Globus pallidus (tissue), 1 donor: Measurements from ENCODE around the gene SRSF6.
A peak's percentile ranks its signal among the peaks of the same experiment; 100 is the strongest.
"Not testable (repeated sequence)": the region's sequence is repeated elsewhere in the genome, so short reads cannot be mapped to it uniquely, and the experiment has no call there.

ENCODE experiments used
- DNase-seq: peaks from one replicate; pipeline ENCODE4 v3.0.0-alpha.2; 2015; ENCODE audit warnings: low spot score

SRSF6 gene

DNA sequence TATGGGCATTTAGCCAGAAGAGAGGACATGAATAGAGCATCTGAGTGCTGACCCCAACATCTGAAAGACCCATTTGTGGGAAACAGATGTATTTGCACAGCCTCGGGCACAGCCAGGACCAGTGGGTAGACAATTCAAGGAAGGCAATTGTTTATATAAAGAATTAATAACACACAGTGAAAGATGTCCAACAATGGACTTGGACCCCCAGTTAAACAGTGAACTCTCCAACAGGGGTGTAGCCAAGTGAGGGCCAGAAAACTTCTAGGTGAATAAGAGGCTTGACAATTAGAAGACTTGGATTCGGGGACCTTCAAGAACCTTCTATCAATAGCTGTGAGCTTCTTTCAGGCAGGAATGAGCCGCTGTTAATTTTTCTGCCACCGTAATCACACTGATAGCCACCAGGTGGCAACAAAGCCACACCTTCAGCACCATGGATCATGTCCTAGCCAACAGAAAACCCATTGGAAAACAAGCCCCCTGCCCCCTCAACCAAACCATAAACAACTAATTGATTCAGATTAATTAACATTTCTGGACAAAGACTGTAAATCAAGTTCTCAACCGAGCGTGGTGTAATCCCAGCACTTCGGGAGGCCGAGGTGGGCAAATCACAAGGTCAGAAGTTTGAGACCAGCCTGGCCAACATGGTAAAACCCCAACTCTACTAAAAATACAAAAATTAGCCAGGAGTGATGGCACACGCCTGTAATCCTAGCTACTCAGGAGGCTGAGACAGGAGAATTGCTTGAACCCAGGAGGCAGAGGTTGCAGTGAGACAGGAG, 8.8 kb upstream of the SRSF6 start:
- DNase-seq, result peak; percentile 58

DNA sequence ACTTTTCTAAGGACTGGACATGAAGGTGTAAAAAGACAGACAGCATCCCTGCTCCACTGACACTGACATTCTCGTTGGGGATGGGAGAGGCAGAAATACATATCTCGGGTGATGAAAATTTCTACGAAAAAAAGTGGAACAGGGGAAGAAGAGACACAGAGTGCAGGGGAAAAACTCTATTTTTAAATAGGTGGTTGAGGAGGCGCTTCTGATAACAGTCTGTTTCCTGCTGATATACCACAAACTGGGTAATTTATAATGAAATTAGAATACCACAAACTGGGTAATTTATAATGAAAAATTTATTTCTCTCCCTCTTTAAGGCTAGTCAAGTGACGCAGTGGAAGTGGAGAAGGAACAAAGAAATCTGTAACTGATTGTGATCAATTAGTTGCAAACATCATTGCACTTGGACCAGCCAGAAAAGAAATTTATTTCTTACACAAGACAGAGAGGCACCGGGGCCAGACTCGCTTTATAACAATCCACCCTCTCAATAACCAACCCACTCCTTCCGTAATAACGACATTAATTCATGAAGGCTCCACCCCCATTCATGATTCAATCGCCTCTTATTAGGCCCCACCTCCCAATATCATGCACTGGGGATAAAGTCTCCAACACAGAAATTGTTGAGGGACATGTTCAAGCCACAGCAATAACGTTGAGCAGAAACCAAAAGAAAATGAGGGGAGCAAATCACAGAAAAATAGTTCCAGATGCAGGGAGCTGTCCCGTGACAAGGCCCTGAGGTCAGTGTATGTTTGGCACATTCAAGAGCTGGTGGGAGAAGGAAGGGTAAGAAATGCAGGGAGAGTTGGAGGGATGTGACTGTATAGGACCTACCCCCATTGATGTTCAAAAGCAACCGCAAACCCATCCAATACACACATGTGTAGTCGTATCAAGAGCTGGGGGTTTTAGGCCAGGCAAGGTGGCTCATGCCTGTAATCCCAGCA, 6.6 kb upstream of the SRSF6 start:
- DNase-seq, result no peak

DNA sequence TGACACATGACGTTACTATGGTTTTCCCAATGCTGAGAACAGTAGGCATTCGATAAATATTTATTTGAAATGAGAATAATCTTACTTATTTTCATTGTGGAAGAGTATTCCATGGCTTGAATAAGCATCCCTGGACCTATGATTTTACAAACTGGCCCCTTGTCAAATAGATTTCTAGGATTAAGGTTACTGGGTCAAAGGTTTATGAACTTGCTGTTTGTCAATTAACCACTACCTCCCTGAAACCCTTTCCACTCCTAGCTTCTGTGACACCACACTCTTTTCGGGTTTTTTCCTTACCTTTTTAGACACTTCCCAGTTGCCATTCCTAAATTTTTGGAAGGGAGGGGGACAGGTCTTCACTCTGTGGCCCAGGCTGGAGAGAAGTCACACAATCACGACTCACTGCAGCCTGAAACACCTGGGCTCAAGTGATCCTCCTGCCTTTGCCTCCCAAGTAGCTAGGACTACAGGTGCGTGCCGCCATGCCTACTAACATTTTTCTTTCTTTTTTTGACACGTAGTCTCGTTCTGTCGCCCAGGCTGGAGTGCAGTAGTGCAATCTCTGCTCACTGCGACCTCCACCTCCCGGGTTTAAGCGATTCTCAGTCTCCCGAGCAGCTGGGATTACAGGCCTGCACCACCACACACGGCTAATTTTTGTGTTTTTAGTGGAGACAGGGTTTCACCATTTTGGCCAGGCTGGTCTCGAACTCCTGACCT, 5.1 kb upstream of the SRSF6 start:
- DNase-seq, result no peak

DNA sequence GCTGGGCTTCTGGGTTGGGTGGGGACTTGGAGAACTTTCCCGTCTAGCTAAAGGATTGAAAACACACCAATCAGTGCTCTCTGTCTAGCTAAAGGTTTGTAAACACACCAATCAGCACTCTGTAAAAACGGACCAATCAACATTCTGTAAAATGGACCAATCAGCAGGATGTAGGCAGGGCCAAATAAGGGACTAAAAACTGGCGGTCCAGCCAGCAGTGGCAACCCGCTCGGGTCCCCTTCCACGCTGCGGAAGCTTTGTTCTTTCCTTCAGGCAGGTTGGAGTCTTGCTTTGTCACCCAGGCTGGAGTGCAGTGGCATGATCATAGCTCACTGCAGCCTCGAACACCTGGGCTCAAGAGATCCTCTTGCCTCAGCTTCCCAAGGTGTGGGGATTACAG, 1.4 kb upstream of the SRSF6 start:
- DNase-seq, result not testable (repeated sequence)

DNA sequence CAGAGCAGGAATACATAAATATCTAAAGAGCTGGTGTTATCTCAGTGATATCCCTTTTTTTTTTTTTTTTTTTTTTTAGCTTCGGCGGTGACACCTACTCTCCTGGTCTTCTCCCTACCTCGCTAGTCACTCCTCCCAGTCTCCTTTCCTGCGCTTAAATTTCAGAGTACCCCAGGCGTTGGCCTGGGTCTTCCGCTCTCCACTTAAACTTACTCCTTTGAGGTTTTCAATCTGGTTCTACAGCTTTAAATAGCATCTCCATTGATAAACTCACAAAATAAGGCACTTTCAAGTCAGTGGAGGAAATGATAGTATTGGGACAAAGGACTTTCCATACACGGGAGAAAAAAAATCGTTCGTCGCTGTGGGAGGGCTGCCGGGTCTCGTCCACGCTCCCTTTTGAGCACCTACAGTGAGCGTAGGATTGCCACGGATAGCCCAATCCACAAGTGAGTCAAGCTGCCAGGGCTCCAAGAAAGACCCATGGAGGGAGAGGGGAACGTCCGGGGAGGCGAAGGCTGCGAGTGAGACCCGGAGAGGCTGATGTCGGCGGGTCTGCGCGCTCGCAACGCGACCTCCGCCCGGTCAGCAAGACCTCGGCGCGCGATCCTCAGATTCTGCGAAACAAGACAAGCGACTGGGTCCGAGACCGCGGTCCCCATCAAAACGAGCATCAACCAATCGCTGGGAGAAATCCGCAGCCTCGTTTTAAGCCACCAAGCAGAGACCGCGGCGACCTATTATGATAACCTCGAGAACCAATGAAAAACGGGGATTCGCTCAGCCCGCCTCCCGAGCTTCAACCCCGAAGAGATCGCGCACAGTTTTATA, 672 bp upstream of the SRSF6 start:
- DNase-seq, result peak; percentile 93

DNA sequence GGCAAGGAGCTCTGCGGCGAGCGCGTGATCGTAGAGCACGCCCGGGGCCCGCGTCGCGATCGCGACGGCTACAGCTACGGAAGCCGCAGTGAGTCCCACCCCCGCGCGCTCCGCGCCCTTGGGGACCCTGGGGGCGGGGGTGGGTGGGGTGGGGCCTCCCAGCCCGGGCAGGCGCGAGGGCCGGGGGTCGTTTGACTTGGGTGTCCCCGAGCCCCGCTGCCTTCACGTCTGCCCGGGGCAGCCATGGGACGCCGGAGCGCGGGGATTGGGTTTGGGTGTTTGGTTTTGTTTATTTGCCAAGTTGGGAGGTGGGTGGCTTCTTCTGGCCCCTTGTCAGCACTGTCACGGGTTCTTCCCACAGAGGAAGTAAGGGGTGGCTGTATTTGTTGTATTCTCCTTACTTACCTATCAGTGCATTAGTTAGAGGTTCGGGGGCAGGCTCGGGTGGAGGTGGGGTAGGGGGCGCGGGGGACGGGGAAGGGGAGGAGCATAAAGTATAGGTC, 777 bp downstream of the SRSF6 start:
- no peak for DNase-seq

DNA sequence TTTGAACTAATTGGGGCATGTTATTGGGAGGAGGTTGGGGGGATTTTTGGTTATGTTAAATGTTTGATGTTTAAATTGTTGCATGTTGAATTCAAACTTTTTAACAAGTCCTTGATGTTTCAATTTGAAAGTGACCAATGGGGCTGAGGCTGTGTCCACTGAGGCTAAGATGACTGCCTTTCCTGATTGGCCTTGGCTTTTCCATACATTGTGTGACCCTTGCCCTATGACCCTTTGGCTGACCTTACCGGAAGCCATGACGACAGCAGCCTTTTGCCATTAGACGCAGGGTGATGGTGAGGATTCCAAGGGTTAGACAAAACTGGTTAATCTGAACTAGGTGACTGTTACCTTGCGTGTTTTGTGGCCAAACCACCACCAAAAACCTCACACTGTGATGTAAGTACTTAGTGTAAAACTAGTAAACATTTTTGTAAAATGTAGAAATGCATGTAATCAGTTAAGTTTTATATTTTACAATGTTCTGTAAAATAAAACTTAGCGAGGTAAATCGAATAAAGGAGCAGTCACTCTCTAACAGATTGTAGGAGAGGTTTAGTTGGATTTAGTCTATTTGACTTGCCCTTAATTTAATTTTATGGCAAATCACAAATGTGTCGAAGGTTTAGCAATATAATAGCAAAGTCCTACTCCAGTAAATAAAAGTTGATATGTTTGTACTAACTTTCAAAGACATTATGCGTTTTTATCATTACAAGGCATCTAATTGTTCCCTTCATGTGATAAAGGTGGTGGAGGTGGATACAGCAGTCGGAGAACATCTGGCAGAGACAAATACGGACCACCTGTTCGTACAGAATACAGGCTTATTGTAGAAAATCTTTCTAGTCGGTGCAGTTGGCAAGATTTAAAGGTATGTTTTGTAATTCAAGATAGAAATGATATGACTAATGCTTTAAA, 1.6 kb downstream of the SRSF6 start:
- no peak for DNase-seq

DNA sequence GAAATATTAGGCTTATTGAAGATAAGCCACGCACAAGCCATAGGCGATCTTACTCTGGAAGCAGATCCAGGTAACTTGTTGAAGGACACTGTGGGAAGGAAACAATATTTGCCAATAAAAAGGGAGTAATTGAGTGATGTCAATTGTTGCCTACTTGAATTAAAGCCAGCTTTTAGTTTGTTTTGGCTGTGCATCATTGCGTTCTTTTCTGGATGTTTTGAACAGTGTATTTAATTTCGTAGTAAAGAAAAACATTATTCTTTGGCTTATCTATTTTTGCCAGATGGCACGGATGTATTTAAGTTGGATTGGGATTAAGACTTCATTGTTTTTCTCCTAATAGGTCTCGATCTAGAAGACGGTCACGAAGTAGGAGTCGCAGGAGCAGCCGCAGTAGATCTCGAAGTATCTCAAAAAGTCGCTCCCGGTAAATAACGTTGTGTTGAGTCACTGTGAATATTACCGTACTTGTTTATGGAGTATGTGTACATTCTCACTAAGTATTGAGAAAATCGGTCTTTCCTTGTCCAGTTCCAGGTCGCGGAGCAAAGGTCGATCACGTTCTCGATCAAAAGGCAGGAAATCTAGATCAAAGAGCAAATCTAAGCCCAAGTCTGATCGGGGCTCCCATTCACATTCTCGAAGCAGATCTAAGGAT, 2.6 kb downstream of the SRSF6 start:
- DNase-seq, result no peak

DNA sequence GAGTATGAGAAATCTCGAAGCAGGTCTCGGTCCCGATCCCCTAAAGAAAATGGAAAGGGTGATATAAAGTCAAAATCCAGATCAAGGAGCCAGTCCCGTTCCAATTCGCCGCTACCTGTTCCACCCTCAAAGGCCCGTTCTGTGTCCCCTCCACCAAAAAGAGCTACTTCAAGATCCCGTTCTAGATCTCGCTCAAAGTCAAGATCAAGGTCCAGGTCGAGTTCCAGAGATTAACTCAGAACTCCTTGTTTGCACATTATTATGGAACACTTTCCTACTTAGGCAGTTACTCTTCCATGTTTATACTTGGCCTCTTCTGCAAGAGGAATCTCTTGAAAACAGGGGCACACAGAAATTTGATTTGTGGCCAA, 3.1 kb downstream of the SRSF6 start:
- no peak for DNase-seq

DNA sequence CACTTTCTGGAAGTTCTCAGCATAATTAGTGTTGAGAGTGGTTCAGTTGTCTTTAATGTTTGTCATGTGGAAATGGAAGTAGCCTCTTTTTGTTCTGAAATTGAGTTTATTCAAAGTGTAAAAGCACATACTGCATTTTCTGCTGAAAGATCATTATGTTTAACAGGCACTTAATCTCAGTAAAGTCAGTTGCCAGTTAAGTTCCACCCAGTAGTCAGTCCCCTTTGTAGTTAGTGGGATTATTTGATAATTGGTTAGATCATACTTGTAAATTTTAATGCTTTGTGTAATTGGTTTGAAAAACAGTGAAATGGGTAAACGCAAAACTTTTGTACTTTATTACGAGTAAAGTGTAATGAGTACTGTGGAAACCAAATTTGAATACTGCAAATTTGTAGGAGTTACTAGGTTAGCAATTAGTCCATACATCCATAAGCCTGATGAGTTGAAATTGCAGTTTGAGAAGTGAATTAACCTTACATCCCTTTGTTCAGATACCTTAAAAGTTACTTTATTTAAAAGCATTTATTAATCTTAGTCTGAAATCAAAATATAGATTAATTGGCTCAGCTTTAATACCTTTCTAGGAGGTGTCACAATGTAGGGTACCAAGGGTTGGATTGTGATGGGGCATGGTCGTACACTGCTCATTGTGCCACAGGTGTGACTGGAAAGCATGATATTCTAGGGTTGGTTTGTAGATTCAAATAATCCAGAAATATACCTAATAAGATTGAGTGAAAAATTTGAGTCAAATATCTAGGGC, 4.4 kb downstream of the SRSF6 start:
- DNase-seq, result no peak

DNA sequence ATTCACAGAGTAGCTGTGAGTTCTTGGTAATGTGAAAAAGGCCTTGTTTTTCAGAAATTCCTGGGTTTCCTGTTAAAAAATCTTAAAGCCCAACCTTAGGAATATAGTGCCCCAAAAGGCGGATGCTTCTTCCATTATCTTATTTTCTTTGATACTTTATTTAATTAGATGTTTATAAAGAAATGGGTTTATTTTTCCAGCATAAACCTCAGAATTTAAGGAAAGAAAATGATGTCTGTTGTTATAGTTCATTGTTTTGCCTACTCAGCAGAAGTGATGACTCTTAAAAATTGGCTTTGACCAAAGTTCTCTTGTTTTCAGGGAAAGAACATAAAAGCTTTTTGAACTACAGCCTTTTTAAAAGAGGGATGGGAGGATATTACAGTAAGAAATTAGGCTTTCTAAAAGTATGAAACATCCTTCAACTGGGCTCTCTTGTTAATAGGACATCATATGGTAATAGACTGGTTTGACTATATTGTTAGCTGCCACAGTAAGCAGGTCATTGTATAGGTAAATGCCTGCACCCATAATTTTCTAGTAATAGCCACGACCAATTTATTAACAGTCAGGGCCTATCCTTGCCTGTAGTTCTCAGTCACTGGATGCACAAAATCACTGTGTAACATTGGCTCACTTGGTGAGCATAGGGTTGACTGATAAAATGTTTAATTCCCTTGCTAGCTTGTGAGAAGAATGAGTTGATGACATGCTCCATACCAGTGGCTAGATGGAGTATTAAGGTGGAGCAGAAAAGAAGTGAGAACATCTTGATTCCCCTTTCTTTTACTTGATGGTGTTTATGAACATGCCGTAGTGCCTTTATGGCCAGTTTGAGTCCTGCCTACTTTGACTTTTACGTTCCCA, 5.2 kb downstream of the SRSF6 start:
- DNase-seq, result no peak

DNA sequence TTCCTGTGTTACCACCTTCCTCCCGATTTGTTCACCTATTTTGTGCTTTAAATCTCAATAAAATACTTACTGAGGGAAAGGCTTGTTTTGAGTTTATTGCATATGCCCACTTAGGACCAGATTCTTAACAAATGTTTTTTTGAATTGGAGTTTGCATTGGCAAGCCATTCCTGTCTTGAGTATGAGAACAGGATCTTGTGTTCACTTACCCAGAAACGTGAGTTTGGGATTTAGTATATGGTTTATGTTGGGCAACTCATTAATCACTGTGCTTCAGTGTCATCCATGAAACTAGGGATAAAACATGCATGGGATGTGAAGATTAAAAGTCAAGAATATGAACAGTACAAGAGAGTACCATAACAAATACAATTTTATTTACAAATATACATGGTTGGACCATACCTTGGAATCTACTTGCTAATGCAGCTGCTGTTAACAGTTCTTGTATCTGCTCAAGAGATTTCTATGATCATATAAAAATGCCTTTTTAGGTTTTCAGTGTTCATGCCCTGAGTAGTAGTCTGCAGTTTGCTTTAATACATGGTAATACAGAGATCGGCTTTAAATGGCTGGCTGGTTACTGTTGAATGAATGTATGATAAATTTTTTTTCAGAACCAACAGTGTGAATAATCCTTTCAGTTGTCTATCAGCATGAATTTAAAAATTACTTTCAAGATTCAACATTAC, 6.0 kb downstream of the SRSF6 start:
- no peak for DNase-seq

DNA sequence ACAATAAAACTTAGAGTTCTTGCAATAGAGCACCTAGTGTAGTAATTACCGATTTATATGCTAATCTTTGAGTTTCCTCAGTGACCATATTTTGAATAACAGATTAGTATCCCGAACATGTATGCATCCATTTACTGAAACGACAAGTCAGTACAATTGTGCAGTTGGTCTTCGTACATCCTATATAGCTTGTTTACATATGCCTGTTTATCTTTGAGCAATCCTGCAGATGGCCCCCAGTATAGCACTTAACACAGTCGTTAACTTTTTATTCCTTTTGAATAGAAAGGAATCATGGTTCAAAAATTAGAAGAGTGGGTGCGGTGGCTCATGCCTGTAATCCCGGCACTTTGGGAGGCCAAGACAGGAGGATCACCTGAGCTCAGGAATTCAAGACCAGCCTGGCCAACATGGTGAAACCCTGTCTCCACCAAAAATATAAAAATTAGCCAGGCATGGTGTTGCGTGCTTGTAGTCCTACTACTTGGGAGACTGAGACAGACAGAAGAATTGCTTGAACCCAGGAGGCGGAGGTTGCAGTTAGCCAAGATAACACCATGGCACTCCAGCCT, 6.6 kb downstream of the SRSF6 start:
- no peak for DNase-seq

DNA sequence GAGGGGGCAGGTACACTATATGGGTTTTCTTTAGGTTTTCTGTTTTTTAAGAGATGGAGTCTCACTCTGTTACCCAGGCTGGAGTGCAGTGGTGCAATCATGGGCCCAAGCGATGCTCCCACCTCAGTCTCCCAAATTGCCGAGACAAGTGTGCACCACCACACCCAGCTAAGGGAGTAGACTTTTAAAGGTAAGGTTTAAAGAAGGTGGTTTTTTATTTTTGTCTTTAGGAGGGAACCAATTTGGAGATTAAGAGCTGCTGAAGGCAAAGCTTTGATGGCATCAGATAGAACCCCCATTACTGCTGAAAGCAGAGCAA, 7.9 kb downstream of the SRSF6 start:
- no peak for DNase-seq

DNA sequence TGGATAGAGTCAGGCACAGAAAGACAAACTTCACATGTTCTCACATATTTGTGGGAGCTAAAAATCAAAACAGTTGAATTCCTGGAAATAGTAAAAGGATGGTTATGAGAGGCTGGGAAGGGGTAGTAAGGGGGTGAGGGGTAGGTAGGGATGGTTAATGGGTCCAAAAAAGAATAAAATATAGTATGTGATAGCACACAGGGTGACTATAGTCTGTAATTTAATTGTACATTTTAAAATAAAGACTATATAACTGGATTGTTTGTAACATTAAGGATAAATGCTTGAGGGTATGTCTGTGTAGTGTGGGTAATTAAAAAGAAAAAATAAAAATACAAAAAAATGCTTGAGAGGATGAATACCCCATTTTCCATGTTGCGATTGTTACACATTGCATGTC, 9.9 kb downstream of the SRSF6 start:
- no peak for DNase-seq

DNA sequence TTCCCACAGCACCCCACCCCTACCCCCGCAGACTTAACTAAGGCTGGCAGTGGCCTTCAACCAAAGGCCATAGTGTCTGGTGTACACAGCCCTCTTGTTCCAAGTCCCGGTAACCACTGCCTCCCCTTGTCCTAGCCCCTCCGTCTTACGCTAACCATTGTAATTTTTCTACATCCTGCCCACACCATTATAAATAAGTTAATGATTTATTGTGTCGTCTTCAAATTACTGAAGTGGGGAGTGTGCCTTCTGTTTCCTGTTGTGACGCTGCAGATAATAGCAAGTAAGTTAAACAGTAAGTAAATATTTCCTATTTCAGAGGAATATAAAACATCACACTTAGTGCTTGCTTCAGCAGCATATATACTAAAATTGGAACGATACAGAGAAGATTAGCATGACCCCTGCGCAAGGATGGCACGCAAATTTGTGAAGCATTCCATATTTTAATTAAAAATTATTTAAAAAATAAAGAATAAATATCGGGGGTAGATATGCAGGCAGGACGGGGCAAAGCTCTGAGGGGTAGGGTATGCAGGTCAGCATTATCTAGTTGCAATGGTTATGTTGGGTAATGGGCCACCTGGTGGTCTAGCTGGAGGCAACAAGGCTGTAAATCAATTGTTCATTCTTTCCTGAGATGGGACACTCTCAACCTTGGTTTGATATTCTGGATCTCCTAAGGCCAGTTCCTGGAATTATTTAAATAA, 15.1 kb downstream of the SRSF6 start:
- no peak for DNase-seq

DNA sequence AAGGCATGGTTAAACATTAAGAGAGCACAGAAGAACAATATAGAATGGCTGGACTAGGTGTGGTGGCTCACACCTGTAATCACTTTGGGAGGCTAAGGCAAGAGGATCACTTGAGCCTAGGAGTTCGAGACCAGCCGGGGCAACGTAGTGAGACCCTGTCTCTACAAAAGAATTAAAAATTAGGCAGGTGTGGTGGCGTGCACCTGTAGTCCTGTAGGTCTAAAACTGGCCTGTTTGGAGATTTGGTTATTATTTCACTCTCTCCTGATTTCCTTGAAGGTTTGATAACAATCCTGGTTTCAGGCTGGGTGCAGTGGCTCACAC, 15.6 kb downstream of the SRSF6 start:
- no peak for DNase-seq
